GM12874 (cell line): ENCODE results near the gene LPCAT4.

Source experiments
- TF ChIP-seq, protein P1 (sequence below): IDR thresholded peaks from 2 replicates; pipeline ENCODE4 v1.5.1; 2011; ENCODE audit warnings: low read depth, mild to moderate bottlenecking, control low read depth, low read length, moderate library complexity; ENCODE audit not compliant: insufficient read depth

The LPCAT4 gene

DNA sequence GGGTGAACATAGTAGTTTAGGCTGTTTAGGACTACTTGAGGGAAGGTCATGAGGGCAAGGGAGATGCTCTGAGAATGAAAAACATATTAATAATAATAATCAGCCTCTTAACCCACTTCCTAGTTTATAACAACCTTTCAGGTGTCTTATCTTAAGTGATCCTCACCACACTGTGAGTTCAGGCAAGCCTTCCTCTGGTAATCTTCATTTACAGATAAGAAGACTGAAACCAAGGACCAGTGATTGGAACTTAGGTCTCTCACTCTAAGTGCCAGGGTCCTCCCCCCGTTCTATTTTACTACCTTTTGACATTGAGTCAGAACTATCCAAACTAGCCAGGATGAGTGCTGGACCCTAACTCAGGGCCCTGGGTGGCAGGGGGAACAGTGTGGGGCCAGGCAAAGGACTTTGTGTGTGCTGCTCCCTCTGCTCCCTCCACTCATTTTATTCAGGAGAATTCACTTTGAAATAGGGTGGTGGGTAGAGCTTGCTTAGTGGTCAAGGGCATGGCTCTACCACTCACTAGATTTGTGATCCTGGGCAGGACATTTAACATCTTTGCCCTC lies 18.2 kb downstream of the LPCAT4 start:
- TF ChIP-seq, protein P1, sequence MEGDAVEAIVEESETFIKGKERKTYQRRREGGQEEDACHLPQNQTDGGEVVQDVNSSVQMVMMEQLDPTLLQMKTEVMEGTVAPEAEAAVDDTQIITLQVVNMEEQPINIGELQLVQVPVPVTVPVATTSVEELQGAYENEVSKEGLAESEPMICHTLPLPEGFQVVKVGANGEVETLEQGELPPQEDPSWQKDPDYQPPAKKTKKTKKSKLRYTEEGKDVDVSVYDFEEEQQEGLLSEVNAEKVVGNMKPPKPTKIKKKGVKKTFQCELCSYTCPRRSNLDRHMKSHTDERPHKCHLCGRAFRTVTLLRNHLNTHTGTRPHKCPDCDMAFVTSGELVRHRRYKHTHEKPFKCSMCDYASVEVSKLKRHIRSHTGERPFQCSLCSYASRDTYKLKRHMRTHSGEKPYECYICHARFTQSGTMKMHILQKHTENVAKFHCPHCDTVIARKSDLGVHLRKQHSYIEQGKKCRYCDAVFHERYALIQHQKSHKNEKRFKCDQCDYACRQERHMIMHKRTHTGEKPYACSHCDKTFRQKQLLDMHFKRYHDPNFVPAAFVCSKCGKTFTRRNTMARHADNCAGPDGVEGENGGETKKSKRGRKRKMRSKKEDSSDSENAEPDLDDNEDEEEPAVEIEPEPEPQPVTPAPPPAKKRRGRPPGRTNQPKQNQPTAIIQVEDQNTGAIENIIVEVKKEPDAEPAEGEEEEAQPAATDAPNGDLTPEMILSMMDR: no peak

DNA sequence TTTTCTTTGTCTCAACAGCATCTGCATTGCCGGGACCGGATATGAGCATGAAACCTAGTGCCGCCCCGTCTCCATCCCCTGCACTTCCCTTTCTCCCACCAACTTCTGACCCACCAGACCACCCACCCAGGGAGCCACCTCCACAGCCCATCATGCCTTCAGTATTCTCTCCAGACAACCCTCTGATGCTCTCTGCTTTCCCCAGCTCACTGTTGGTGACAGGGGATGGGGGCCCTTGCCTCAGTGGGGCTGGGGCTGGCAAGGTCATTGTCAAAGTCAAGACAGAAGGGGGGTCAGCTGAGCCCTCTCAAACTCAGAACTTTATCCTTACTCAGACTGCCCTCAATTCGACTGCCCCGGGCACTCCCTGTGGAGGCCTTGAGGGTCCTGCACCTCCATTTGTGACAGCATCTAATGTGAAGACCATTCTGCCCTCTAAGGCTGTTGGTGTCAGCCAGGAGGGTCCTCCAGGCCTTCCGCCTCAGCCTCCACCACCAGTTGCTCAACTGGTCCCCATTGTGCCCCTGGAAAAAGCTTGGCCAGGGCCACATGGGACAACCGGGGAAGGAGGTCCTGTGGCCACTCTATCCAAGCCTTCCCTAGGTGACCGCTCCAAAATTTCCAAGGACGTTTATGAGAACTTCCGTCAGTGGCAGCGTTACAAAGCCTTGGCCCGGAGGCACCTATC lies 18.9 kb downstream of the LPCAT4 start:
- TF ChIP-seq, protein P1: no peak

DNA sequence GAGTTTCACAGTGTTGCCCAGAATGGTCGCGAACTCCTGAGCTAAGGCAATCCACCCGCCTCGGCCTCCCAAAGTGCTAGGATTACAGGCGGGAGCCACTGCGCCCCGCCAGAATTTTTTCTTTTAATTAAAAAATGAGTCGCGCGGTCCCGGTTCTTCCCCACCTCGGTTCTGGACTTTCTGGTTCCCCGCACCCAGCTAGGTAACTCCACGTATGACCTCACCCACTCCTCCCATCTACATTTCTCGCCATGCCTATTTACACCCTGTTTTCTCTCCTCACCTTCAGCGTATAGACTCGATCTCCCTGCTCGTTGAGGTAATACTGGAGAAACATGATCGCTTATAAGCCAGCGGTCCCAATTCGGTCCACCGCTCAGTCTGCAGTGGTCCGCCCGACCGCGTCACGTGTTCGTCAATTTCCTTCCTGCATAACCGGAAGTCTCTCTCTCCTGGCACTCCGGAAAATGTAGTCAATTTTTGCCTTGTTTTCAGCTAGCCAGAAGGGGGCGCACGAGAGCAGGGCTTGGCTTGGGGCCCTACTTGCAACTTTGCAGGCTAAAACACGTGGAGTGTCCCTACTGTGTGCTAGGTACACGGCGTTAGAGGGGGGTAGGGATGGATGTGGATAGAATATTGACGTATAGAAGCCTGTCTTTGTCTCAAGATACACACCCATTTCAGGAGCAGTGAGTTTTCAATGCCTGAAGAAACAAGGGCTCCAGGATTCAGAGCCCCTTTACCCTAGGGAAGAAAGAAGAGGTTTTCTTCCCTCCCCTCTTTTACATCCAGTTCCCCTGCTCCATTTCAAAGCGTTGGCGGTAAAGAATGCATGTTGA lies 24.0 kb downstream of the LPCAT4 start, which contains the start of the genes NOP10 and NUTM1:
NOP10 (minus strand) TSS at position 400 of the 839 bp plus-strand sequence; CDS start at position 337, 63 bp downstream.
NUTM1 (plus strand) TSS at position 579 of the 839 bp plus-strand sequence. CDS start 382 bp downstream, outside the sequence.
- TF ChIP-seq, protein P1: peak; percentile 92

DNA sequence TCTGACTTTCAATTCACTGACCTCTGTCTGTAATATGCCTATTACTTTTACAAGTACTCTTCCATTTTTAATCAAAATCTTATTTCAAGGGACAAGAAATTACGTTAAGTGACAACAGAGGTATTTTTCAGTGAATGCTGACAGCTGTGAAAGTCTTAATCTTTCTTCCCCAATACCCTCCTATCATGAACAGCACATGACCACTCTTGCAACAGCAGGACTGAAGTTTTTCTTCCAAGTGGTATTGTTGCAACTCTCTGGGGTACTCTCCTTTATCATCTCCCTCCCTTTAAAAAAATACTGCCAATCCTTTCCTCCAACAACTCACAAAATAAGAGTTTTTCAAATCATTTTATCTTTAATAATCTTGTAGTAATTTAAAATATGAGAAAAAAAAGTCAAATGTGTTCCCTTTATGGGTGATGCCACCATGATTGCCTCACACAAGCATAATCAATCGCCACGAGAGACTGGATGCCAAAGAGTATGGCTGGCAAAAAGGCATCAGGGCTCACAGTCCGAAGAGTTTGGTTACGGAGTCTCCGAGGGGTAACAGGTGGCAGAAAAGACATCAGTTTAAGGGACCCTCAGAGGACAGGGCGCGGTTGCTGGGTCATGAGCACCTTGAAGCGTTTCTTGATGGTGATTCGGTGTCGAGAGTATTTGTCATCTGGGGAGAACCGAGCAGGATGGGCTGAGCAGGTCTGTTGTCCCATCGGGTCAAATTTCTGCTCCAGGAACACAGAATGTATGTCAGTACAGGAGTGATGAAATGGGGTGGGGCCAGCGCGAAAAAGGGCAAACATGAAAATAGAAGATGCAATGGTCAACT lies 25.4 kb downstream of the LPCAT4 start:
- TF ChIP-seq, protein P1: no peak

DNA sequence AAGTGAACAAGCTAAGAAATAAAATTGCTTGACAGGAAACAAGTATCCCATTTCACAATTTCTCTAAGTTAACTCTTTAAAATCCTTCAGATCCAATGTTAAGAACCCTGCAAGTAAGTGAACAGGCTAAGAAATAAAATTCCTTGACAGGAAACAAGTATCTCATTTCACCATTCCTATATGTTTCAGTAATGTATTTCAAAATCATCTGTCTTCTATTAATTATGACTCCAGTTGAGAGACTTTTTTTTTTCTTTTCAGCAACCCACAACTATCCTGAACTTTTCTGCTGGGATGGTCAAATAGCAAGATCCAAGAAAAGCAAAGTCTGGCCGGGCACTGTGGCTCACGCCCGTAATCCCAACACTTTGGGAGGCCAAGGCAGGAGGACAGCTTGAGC lies 27.1 kb downstream of the LPCAT4 start:
- TF ChIP-seq, protein P1: no peak

DNA sequence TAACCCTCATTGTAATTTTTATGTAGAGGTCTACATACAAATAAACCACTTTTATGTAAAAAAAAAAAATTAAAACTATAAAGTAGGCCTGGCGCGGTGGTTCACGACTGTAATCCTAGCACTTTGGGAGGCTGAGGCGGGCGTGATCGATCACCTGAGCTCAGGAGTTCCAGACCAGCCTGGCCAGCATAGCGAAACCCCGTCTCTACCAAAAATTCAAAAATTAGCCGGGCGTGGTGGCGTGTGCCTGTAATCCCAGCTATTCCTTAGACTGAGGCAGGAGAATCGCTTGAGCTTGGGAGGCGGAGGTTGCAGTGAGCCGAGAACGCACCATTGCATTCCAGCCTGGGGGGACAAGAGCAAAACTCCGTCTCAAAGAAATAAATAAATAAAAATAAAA lies 28.6 kb downstream of the LPCAT4 start:
- TF ChIP-seq, protein P1: no peak
